Panc1 (cell line): ENCODE measurements around the gene CTTNBP2NL. TPM values are rescaled to one million over a fixed set of nuclear protein-coding genes. Genes with fewer than 3 reads are reported as not detected.

Experiments used
- ATAC-seq: fragments of 200-7000 bp; cut with Tn5 transposase; 2 replicates; pipeline ENCODE4 v1.9.1; 2020; ENCODE audit warnings: mild to moderate bottlenecking, moderate library complexity
- BruUV-seq: library from RNA; stranded (reverse); fragments of 400-500 nt; replicated peaks from 2 replicates; lab custom pipeline; 2021; lab: Mats Ljungman, UMichigan
- CTCF ChIA-PET: fragments of 300-600 bp; sonication (Branson Sonifier 250); formaldehyde crosslinking; loops from one replicate; lab custom pipeline; 2022; ENCODE audit warnings: antibody characterized with exemption; lab: Charles Lee
- POLR2A ChIA-PET: fragments of 300-600 bp; sonication (Branson Sonifier 250); formaldehyde crosslinking; loops from one replicate; lab custom pipeline; 2022; ENCODE audit warnings: antibody characterized with exemption; lab: Charles Lee
- DNase-seq: peaks from one replicate; pipeline ENCODE4 v3.0.0-alpha.2; 2010; ENCODE audit warnings: low read depth, low spot score
- H3K27ac ChIP-seq: 2 replicates; pipeline ENCODE4 v1.5.1; 2011; ENCODE audit warnings: mild to moderate bottlenecking, low read length, inconsistent platforms
- H3K27me3 ChIP-seq: fragments of 200-500 bp; sonication (Bioruptor generic); 2 replicates; pipeline ENCODE4 v1.6.0; 2014; ENCODE audit warnings: low read length, inconsistent platforms; ENCODE audit not compliant: control insufficient read depth, insufficient read depth
- H3K36me3 ChIP-seq: fragments of 200-500 bp; sonication (Bioruptor generic); 2 replicates; pipeline ENCODE4 v1.5.1; 2014; ENCODE audit warnings: inconsistent platforms, mild to moderate bottlenecking, low read length, moderate library complexity; ENCODE audit not compliant: control insufficient read depth, insufficient read depth
- H3K4me1 ChIP-seq: 2 replicates; pipeline ENCODE4 v1.5.1; 2011; ENCODE audit warnings: inconsistent platforms, mild to moderate bottlenecking, low read length, moderate library complexity; ENCODE audit not compliant: control insufficient read depth, insufficient read depth
- H3K4me3 ChIP-seq, 2 experiments: 2 replicates each; pipeline ENCODE4 v1.5.1; 2011 to 2012; ENCODE audit warnings: low read depth in 2 of 2, low read length in 2 of 2, mild to moderate bottlenecking in 2 of 2, inconsistent platforms in 1 of 2, moderate library complexity in 1 of 2
- H3K9me3 ChIP-seq: fragments of 200-500 bp; sonication (Bioruptor generic); 2 replicates; pipeline ENCODE4 v1.5.1; 2014; ENCODE audit warnings: low read depth, mild to moderate bottlenecking, inconsistent platforms, low read length, moderate library complexity; ENCODE audit not compliant: control insufficient read depth, insufficient read depth
- CTCF ChIP-seq: fragments of 450-650 bp; IDR thresholded peaks from 2 replicates; pipeline ENCODE4 v1.5.1; 2017; ENCODE audit warnings: mild to moderate bottlenecking
- POLR2AphosphoS5 ChIP-seq: IDR thresholded peaks from 2 replicates; pipeline ENCODE4 v1.6.1; 2012; ENCODE audit warnings: mild to moderate bottlenecking, low read depth, low read length, moderate library complexity
- REST ChIP-seq, 2 experiments: IDR thresholded peaks; 2 replicates each; pipeline ENCODE4 v1.6.1; 2011 to 2012; ENCODE audit warnings: low read depth in 2 of 2, control low read depth in 1 of 2, low read length in 1 of 2, mild to moderate bottlenecking in 1 of 2, moderate library complexity in 1 of 2; ENCODE audit not compliant: insufficient read depth in 1 of 2
- SIN3A ChIP-seq: IDR thresholded peaks from 2 replicates; pipeline ENCODE4 v1.6.1; 2012; ENCODE audit warnings: low read depth, mild to moderate bottlenecking, low read length, moderate library complexity, borderline replicate concordance; ENCODE audit not compliant: insufficient read depth
- TCF7L2 ChIP-seq: IDR thresholded peaks from 2 replicates; pipeline ENCODE4 v1.6.1; 2011; ENCODE audit warnings: mild to moderate bottlenecking, low read depth, low read length, inconsistent platforms
- in situ Hi-C: cut with HindIII; loops from 2 replicates; pipeline ENCODE4 v1.10.0; 2016; ENCODE audit warnings: low sequenced_read_pairs, low pct_unique_long_range_greater_than_20kb
- intact Hi-C: fragments of 100-400 bp; cut with micrococcal nuclease; formaldehyde crosslinking; loops from one replicate; pipeline ENCODE4 v1.10.0; 2022; ENCODE audit not compliant: unreplicated experiment
- total RNA-seq: library from RNA; stranded (reverse); gene quantifications from one replicate; pipeline ENCODE4 v1.2.1, GENCODE V29; 2021; ENCODE audit not compliant: unreplicated experiment

Gene CTTNBP2NL
- total RNA-seq, 1 experiment from 2014 or later, result 18.4 TPM

GRCh38 chr1:112501810-112502641, 106.0 kb downstream of the CTTNBP2NL start:
- ATAC-seq (peak; percentile 80), DNase-seq (peak; percentile 24)
- peak; percentile 80 for TF ChIP-seq CTCF
- TF ChIP-seq REST (IDR thresholded peaks at IDR 0.05; ENCODE audit: insufficient read depth in 1 of 2, low read depth in 2 of 2, low read length in 1 of 2), result peak in 1 of 2 experiments; percentile 33; a peak in 1 of 4 replicates
- no peak for TF ChIP-seq SIN3A
- TF ChIP-seq POLR2AphosphoS5, result no peak
- no peak for TF ChIP-seq TCF7L2
- intact Hi-C loops, result loop anchor here (10.0 kb wide), 1 partner anchor 113 kb away; the partner anchor contains the start of genes CAPZA1 and ST7L
- POLR2A ChIA-PET, result no interaction called here
- no peak overlapping the region for H3K27ac ChIP-seq
- H3K4me1 ChIP-seq, result no peaks in the 10 kb centered on the region; the same call in 1 of the 2 replicates
- in situ Hi-C loops, result no loop called here
- CTCF ChIA-PET, result interaction anchor here (0.7 to 1.6 kb wide), 2 partner anchors 11 to 112 kb away, joined by 3 to 5 read pairs; no protein-coding TSS in a partner anchor
- peak overlapping the region; percentile 47 to 56 for H3K4me3 ChIP-seq
- no peaks in the 10 kb centered on the region for H3K36me3 ChIP-seq
- BruUV-seq, result no TSS peak
- H3K9me3 ChIP-seq, result no peaks in the 10 kb centered on the region
- H3K27me3 ChIP-seq, result no peaks in the 10 kb centered on the region

DNA sequence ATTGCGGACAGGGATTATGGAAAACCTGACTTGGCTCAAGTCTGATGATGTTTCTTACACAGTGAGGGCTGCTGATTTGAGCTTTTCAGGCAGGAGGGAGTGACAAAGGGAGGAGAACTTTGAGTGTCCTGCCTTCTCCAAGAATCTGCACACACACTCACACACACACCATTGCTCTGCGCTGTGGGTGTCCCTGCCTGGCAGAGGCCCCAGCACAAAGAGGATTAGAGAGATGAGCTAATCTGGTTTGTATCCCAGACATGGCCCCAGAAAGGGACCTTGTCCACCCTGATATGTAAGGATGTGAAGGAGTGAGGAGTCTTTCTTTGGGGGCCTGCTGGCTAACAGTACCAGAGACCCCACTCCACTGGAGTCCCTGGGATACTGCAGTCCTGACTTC, 106.8 kb downstream of the CTTNBP2NL start:
- POLR2A ChIA-PET, result no interaction called here
- in situ Hi-C loops (no loop called here), intact Hi-C loops (loop anchor here (10.0 kb wide), 1 partner anchor 112 kb away; the partner anchor contains the start of genes CAPZA1 and ST7L)
- Histone ChIP-seq H3K27ac (no peak overlapping the region), H3K9me3 (no peaks in the 10 kb centered on the region), H3K4me1 (no peaks in the 10 kb centered on the region; the same call in 1 of the 2 replicates), H3K27me3 (no peaks in the 10 kb centered on the region), H3K4me3 (no peak overlapping the region), H3K36me3 (no peaks in the 10 kb centered on the region)
- BruUV-seq, result no TSS peak
- CTCF ChIA-PET, result no interaction called here
- ATAC-seq (no peak), DNase-seq (no peak)
- TF ChIP-seq POLR2AphosphoS5 (no peak), TCF7L2 (no peak), REST (IDR thresholded peaks at IDR 0.05; ENCODE audit: insufficient read depth in 1 of 2, low read depth in 2 of 2, low read length in 1 of 2) (no peak), CTCF (no peak), SIN3A (no peak)
